Stimulated activated CD8-positive, alpha-beta memory T cell treated with anti-CD3 and anti-CD28 coated beads, Interleukin-12 subunit alpha, Interleukin-12 subunit beta, amount 100 ng/mL, for 1 hour (primary cell): Measurements from ENCODE around the gene UBA52.

Experiments
- DNase-seq: peaks from one replicate; pipeline ENCODE4 v3.0.0-alpha.2; 2020; ENCODE audit warnings: low read depth

UBA52 gene

DNA sequence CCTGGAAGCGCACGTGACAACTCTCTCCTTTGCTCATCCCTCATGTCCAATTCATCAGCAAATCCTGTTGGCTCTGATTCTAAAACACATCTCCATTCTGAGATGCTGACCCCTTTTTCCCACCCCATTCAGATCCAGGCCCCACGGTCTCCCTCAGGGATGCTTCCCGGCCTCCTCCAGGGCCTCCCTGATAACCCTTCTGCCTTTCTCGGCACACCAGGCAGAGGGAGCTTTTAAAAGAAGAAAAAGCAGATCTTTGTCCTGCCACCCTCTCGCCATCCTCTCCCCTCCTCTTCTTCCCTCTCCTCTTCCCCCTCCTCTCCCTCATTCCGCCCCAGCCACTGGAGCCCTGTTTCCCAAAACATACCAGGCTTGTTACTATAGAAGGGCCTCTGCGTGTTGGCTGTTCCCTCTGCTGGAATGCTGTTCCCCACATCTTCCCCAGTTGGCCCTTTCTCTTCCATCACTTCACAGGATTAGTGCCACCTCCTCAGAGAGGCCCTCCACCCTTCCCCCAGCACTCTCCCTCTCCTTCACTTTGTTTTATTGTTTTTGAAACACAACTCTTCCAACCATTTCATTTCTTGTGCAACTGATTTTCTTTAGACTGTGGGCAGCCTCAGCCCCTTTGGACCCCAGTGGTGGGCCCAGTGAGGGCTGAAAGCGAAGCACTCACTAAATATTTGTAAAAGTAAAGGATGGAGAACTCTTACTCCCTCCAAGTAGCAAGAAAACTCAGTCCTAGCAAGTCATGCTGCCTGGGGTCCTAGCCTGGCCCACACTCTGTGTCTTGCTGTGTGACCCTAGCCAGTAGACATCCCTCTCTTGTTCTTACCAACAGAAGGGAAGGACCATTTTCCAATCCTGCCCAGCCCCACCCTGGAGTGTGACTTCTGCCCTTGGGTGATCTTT is 37.4 kb downstream of the UBA52 start:
- DNase-seq, result no peak

DNA sequence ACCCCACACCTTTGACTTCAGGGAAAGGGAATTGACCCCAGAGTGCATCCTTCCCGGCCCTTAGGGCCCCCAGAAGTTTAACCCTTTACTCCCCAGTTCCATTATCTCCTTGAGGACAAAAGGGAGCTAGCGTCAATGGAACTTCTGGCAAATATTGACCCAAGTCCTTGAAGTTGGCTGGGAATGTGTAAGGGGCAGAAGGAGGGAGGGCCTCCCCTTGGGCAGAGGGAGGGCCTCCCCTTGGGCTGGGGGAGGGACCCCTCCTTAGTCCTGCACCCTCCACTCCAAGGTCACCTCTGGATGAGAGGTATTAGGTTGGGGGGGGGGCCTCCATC is 38.0 kb downstream of the UBA52 start:
- no peak for DNase-seq

DNA sequence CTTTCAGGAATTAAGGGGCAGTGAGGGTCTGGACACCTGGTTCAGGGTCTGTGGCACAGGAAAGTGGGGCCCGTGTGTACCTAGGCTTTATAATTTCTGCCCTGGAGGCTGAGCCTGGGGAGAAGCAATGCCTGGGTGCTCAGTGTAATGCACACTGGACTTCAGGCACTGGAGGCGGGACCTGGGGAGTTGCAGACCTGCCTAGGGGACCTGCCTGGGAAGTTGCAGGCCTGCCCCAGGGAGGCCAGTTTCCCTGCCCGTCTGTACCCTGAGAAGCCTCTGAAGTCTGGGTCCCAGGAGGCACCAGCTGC is 38.5 kb downstream of the UBA52 start:
- no peak for DNase-seq

DNA sequence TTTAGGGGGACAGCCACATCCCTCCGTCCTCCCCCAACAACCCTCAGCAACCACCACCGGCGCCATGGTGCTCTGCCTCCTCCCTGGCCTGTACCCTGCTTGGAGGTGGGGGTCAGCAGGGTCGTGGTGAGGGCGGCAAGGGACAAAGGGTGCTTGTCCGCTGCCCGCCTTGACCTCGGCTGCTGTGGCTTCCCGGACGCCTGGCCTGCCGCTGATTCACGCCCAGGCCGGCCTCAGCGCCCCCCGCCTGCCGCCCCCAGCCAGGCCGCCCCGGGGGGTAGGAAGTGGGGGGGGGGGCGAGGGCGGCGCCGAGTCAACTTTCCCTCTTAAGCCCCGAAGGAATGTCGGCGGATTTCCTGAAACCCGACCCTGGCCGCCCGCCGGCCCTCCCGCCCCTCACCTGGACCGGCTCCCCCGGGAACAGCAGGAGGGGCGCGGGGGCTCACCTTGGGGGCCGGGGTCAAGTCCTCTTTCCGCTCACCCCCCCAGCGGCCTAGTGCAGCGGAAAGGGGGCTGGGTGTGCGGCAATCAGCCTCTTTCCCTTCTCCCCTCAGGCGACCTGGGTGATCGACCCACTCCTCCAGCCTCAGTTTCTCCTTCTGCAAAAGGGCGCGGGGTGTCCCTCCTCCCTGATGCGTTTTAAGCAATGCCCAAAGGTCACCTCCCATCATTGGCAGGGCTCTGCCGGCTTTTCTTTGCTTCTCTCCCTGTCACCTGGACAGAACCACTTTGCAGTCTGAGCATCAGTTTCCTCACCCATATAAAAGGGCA is 39.1 kb downstream of the UBA52 start:
- DNase-seq, result no peak

DNA sequence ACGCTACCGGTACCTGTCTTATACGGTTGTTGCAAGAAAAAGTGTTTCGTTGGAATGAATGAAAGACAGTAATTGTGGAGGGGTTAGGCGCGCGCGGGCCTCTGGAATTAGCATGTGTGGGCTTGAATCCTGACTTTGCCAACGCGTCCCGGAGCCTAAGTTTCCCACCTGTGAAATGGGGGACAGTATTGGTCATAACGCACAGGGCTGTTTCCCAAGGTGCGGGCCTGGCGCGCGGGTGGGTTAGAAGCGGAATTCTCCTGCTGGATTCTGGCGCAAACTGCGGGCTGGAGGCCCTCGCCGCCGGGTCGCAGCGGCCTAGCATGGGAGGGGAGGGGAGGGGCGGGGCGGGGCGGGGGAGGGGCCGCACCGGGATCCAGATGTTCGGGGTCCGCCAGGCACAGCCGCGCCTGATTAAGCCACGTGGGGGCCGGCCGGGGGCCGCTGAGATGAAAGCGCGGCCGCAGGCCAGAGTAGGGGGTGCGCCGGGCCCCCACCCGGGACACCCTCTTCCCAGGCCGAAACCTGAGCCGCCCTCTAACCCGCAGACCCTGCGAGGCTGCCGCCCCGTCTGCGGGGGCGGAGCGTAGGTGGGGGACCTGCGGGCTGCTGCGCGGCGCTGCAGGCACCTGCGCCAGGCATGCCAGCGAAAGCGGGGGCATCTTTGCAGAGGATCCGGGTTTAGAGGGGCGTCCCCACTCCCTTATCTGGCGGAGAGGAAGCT is 39.8 kb downstream of the UBA52 start:
- no peak for DNase-seq

DNA sequence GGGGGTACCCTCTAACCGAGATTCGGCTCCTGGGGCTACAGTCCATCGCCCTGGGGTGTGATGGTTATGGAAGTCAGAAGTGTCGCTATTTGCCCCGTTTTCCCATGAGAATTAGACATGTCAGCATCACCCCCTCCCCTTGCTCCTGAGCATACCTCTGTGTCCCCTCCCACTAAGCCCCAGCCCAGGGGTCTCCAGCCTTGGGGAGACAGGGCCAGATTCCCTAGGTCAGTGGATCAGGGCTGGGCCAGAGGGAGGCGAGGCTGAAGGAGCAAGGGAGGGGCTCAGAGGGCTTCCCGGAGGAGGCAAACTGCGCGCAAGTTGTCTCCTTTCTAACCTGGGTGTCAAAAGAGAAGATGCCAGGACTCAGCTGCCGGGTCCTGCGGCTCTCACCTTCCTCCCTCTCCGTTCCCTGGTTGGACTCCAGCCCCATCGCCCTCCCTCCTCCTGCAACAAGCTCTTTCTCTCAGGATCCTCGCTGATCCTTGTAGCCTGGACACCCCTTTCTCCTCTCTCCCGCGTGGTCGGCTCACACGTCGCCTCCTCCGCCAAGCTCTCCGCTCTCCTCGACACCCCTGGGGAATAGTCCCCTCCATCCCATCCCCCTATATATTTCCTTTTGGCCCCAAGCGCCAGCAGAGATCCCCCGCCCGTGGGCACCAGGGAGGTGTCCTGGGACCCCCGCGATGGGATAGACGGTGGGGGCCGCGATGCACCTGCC is 40.6 kb downstream of the UBA52 start:
- no peak for DNase-seq

DNA sequence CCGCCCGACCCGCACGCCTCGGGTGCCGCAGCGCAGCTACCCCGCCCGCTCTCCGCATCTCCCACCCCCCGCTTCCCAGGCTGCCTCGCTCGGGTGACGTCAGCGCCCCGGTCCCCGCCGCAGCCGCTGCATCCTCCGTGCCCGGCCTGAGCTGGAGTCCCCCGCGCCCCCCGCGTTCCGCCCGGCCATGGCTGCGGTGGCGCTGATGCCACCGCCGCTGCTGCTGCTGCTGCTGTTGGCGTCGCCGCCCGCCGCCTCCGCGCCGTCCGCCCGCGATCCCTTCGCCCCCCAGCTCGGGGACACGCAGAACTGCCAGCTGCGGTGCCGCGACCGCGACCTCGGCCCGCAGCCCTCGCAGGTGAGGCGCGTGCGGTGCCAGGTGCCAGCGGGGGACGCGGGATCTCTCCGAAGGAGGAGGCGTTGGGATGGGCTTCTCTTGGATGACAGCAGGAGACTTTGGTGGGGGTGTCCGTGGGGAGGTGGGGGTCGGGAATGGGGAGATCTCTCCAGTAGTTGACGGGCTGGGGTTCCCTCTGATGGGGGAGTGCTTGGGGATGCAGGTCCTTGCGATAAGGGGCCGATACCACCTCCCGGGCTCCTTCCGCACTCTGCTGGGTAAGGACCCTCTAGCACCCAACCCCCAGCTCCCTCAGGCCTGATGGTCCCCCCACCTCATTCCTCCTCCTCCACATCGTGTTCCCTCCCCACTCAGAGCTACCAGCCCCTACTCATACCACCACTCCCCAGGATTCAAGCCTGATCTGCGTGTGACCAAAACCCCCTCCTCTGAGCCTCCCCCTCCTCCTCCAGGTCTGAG is 41.3 kb downstream of the UBA52 start, which contains the start of gene TMEM59L:
Gene TMEM59L, plus strand, starts transcription at position 99 of the 817 bp plus-strand sequence. Its CDS starts 89 bp downstream, at position 188.
- no peak for DNase-seq

DNA sequence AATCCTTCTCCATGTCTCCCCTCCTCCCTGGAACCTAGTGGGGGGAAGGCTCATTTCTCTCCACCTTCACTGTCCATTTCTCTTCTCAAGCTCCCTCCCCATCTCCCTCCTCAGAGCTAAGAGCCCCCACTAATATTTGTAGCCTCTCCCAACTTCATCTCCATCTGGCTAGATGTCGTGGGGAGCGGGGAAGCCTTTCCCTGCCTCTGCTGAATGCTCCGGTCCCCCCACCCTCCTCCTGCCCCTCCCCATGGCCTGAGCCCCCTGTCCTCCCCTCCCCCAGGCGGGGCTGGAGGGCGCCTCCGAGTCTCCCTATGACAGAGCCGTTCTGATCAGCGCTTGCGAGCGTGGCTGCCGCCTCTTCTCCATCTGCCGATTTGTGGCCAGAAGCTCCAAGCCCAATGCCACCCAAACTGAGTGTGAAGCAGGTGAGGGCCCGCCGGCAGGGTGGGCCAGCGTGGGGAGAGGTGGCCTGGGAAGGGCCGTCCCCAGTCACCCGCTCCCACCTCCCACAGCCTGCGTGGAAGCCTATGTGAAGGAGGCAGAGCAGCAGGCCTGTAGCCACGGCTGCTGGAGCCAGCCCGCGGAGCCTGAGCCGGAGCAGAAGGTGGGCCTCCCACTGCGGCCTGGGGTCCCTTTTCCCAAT is 42.1 kb downstream of the UBA52 start:
- DNase-seq, result no peak

DNA sequence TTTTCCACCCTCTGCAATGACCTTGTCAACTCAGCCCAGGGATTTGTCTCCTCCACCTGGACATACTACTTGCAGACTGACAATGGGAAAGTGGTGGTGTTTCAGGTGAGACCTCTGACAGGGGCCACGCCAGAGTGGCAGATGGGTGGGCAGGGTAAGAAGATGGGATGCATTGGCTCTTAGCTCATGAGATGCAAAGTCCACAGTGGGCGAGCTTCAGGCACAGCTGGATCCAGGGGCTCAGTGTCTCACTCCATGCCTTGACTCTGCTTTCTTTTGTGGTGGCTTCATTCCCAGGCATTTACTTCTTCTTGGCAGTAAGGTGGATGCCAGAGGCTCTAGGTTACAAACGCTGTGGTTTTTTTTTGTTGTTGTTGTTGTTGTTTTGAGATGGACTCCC is 44.4 kb downstream of the UBA52 start:
- no peak for DNase-seq

DNA sequence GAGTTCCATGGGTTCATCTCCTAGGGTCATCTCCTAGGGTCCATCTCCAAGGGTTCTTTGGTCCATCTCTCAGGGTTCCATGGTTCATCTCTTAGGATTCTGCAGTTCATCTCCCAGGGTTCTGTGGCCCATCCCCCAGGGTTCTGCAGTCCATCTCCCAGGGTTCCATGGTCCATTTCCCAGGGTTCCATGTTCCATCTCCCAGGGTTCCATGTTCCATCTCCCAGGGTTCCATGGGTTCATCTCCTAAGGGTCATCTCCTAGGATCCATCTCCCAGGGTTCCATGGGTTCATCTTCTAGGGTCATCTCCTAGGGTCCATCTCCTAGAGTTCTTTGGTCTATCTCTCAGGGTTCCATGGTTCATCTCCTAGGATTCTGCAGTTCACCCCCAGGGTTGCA is 45.9 kb downstream of the UBA52 start:
- no peak for DNase-seq

DNA sequence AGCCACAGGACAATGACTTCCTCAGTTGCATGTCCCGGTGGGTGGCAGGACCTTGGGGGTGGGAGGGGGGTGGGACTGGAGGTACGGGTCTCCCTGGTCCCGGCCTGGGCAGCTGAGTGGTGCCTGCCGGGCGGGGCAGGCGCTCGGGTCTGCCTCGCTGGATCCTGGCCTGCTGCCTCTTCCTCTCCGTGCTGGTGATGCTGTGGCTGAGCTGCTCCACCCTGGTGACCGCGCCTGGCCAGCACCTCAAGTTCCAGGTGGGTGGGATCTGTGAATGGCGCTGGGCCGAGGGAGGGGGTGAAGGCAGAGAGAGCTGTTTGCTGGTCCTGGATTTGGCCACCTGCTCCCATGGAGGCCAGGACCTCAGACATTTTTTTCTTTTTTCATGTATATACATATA is 46.6 kb downstream of the UBA52 start:
- DNase-seq, result no peak

DNA sequence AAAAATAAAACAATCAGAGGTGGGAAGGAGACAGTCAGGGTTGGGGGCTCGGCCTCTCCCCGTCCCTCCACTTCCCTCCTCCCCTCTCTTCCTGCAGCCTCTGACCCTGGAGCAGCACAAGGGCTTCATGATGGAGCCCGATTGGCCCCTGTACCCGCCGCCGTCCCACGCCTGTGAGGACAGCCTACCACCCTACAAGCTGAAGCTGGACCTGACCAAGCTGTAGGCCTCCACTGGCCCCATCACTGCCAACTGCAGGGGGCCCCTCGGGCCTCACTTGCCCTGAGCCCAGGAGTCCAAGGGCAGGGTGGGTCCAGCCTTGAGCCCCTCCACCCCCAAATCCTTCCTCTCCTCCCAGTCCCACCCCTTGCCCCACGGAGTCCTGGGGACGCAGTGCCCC is 48.7 kb downstream of the UBA52 start:
- no peak for DNase-seq

DNA sequence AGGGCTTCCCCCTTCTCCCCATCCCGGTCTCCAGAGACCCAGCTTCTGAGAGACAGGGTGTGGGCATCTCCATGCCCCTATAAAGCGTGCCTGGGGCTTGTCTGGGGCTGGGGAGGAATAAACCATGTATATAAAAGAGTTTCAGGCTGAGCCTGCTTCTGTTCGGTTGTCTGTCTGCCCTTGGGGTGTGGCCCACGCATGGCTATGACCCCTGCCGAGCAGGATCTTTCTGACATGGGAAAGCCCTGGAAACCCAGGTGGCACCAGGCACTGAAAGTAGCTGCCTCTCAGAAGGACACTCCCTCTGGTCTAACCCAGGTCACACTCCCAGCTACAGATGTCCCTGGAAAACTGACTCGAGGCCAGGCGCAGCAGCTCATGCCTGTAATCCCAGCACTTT is 49.2 kb downstream of the UBA52 start:
- no peak for DNase-seq

DNA sequence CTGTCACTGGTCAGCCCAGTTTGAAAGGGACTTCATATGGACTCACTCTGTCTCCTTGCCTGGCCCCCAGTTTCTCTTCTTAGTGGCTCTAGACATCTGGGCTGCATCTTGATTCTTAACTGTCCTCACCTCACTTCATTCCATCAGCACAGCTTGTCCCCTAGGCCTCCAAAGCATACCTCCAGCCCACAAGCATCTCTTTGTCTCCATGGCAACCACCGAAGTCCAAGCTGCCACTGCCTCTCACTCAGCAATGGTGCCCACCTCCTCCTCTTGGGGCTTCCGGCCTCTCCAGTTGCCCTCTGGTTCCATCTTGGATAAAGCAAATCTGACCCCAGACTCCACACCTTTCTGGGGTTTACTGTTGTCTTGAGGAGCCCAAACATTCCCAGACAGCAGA is 55.2 kb downstream of the UBA52 start:
- DNase-seq, result no peak
